HPDE6-E6E7 (cell line): Measurements from ENCODE around the gene CETN2.
"Not testable (repeated sequence)": the region's sequence is repeated elsewhere in the genome, so short reads cannot be mapped to it uniquely, and the experiment has no call there.

Source experiments
- DNase-seq: peaks from one replicate; pipeline ENCODE4 v3.0.0; 2011; ENCODE audit warnings: missing footprints; ENCODE audit errors: extremely low spot score

CETN2 gene

DNA sequence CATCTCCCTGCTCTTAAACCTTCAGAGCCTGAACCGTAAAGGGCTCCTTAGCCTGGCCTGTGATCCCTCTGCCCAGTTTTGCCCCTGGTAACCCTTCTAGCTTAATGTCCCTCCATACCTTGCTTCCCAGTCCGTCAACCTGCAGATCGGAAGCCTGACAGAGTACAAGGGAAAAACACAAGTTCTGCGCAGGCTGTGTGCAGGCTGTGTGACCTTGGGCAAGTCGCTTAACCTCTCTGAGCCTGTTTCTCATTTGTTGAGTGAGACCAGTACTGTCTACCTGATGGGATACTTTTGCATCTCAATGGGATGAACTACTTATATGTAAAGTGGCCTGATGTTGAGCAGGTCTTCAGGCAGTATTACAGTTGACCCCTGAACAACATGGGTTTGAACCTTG, 2.0 kb upstream of the CETN2 start:
- DNase-seq = no peak

GRCh38 chrX:152831391-152831790, 834 bp upstream of the CETN2 start:
- DNase-seq = no peak

GRCh38 chrX:152824841-152825374, 5.6 kb downstream of the CETN2 start:
- DNase-seq = no peak

GRCh38 chrX:152823657-152824056, 6.9 kb downstream of the CETN2 start:
- no peak for DNase-seq

DNA sequence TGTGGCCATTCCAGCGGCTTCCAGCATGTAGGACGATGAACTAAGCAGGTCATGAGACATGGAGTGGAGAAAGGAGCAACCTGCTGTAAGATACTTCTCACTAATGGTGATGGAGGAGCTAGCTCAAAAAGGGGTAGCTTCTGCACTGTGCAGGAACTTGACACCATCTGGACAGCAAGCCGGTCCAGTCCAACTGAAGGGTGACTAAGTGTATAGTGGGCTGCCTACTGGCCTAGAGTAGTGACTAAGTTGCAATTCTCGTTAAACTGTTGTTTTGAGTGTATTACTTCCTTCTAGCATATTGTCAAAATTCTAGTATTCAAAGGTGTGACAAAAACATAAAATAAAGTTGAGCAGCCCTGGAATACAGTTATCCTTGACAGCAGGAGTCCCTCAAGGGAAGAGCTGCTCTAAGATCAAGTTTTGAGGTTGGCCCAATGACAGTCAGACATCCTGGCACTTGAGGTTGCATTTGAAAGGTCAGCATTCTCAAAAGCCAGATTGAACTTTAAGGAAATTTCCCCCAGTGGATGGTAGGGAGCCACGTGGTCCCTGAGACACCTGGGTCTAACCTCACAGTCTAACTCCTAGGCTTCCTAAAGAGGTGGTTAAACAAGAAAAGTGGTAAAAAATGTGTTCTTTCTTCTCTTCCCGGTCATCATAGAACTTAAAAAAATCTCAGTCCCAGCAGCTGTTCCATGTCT, 8.0 kb downstream of the CETN2 start:
- DNase-seq = no peak

GRCh38 chrX:152821145-152821765, 9.3 kb downstream of the CETN2 start:
- DNase-seq = peak; percentile 66

- no peak for DNase-seq
Measured at GRCh38 chrX:152819732-152820131, 10.8 kb downstream of the CETN2 start.

DNA sequence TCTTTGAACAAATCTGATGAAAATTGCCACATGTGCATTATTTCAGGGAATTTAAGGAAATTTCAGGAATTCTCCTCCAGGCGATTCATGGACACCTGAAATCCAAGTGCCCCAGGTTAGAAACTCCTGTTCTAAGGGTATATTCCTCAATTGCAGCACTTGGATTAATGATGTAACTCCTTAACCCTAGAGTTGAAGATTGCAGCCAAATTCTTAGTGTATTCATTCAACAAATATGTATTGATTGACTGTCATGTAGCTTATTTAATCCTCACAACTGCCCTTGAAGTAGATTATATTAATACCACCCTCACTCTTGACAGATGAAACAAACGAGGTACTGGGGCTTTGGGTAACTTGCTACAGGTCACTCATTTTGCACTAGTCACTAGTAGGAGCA, 11.3 kb downstream of the CETN2 start:
- DNase-seq = no peak

DNA sequence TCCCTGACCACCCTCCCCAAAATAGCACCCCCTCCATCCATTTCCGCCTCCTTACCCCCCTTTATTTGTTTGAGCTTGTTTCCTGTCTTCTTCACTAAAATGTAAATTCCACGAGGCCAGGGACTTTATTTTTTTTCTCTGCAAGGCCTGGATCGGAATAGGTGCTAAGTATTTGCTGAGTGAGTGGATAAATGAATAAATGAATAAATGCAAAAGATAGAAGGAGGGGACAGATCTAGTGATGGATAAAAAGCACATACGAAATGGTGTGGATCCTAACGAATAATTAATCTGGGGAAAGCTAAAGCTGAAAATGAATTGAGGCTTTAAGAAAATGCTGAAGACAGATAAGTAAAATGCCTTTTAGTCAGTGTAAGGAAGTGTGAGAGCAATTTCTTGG, 12.2 kb downstream of the CETN2 start:
- DNase-seq = no peak

DNA sequence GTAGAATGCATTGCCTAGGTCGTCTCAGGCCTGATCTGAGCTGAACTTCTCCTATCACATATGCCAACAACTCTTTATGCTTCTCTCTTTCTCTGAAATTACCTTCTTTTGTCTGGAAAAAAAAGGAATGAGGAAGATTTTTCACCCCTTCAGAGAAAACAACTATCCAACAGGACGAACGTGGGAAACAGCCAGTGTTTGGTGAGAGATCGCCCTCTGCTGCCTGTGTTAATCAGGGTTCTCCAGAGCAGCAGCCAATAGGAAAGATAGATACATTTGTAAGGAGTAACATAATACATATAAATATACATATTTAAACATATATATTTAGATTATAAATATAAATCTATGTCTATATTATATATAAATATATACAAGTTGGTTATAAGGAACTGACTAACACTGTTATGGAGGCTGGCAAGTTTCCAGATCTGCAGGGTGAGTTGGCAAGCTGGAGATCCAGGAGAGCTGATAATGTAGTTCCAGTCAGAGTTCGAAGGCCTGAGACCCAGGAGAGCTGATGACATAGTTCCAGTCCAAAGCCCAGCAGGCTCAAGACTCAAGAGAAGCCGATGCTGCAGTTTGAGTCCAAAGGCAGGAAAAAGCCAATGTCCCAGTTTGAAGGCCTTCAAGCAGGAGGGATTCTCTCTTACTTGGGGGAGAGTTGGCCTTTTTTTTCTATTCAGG, 13.3 kb downstream of the CETN2 start:
- no peak for DNase-seq

- no peak for DNase-seq
Measured at GRCh38 chrX:152814048-152814447, 16.5 kb downstream of the CETN2 start.

DNA sequence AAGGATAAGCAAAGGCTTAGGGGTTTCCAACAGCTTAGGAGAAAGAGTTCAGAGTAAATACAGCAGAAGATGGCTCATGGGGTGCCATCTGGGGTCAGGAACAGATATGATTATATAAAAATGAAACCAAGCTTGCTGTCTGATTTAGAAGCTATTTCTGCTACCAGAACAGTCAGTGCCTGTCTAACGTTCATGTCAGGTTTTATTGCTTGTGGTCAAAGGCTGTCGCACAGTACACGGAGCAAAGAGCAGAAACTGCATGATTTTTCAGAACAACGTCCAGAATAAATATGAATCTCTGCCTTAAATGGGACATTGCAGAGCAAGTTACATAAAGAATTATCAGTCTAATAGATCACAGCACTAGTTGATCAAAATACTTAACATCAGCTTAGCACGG, 17.4 kb downstream of the CETN2 start:
- DNase-seq = no peak

DNA sequence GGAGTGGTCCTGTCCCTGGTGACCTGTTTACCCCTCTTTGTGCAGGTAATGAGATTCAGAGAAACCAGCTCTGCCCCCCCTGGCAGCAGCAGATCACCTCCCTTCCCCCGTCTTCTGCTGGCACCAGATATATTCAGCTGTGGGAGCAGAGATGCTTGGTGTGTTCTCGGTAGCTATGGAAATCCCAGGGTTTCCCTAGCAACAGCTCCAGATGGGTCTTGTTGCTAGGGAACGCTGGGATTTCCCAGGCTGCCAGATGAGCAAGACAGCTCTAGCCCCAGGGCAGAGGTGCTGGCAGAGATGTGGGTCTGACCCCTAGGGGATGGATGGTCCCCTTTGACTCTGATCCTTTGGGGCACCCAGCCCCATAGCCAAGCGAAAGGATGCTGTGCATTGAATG, 20.2 kb downstream of the CETN2 start:
- no peak for DNase-seq

DNA sequence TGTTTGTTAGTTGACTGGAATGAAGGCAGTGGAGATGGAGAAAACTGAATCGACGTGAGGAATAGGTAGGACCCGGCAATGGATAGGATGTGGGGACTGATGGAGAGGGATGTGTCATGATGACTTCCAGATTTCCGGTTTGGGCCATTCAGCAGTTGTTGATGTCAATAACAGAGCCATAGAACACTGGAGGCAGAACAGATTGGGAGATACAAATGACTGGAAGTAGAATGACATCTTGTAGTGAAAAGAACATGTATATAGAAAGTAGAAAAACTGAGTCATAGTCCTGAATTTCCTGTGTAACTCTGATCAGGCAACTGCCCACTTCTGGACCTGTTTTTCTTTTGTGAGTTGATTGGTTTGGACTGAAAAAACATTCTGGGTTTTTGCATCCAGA, 24.5 kb downstream of the CETN2 start:
- no peak for DNase-seq

DNA sequence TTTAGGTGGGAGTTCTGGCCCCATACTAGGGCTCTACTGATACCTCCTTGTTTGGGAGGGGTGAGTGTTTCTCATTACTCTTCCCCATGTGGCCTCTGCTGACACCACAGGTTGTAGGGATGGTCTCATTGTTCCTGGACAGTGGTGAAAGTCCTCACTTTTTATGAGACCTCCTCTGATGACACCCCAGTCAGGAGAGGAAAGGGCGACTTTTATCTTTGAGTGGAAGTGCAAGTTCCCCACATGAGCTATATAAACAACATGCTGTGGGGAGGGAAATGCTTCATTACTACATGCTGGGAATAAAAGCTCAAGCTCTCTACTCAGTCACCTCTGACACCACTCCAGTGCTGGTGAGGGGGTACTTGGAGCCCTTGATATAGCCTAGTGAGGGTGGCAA, 31.6 kb downstream of the CETN2 start:
- DNase-seq = no peak

- DNase-seq = not testable (repeated sequence)
Measured at GRCh38 chrX:152787062-152787461, 43.5 kb downstream of the CETN2 start.
